ENCODE data around the gene UMOD.

The UMOD gene

DNA sequence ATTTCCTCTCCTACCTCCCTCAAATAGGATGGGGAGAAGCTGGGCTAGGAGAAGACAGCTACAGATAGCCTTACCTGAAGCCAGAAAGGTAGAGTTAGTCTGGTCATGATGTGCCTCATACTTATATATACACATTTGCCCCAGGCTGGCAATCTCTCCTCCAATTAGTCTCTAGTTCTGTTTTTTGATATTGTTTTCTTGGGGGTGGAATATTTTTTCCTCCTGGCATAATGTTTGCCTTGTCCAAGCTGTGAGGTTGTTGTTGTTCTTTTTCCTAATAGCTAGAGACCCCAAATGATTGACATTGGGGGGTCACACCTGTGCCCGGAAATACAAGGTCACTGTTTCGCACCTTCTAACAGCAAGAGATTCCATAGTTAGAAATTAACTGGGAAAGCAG is at the start of gene UMOD:
UMOD (minus strand) TSS at position 101 of the 400 bp plus-strand sequence. CDS start 1,978 bp downstream, outside the sequence.
- no peak within 1 kb of the TSS for H3K4me3 ChIP-seq (replicated peaks; ENCODE audit: low read depth, low read length)
- DNase-seq (ENCODE audit: low read depth), result no peak
- TF ChIP-seq, protein P1, sequence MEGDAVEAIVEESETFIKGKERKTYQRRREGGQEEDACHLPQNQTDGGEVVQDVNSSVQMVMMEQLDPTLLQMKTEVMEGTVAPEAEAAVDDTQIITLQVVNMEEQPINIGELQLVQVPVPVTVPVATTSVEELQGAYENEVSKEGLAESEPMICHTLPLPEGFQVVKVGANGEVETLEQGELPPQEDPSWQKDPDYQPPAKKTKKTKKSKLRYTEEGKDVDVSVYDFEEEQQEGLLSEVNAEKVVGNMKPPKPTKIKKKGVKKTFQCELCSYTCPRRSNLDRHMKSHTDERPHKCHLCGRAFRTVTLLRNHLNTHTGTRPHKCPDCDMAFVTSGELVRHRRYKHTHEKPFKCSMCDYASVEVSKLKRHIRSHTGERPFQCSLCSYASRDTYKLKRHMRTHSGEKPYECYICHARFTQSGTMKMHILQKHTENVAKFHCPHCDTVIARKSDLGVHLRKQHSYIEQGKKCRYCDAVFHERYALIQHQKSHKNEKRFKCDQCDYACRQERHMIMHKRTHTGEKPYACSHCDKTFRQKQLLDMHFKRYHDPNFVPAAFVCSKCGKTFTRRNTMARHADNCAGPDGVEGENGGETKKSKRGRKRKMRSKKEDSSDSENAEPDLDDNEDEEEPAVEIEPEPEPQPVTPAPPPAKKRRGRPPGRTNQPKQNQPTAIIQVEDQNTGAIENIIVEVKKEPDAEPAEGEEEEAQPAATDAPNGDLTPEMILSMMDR (IDR thresholded peaks at IDR 0.05; ENCODE audit: low read length, missing control alignments), result no peak

DNA sequence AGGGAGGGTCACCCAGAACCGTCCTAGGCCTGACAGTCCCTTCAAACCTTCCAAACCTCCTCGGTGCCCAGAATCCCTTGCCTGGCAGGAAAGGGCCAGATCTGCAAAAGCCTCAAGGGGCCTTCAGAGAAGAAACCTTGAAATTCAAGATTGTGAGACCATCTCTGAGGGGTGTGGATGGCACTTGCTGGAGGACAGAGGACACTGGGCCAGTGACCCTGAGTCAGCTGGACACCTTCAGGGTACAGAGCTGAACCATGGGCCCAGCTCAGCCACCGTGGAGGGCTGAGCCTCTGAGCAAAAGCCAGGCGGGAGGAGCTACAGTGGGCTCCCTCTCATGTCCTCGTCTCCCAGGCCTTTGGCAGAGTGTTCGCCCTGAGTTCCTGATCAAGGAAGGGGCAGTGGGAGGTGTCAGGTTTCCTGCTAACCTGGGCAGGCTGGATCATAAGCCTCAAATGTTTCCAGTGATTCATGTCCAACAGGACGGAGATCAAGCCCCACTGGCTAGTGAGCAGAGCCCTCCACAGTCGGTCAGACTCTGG is 49.0 kb upstream of the UMOD start:
- TF ChIP-seq, protein P1 (IDR thresholded peaks at IDR 0.05; ENCODE audit: low read length, missing control alignments), result no peak
- DNase-seq (ENCODE audit: low read depth), result no peak
- no peak overlapping the region for H3K4me3 ChIP-seq (replicated peaks; ENCODE audit: low read depth, low read length)

DNA sequence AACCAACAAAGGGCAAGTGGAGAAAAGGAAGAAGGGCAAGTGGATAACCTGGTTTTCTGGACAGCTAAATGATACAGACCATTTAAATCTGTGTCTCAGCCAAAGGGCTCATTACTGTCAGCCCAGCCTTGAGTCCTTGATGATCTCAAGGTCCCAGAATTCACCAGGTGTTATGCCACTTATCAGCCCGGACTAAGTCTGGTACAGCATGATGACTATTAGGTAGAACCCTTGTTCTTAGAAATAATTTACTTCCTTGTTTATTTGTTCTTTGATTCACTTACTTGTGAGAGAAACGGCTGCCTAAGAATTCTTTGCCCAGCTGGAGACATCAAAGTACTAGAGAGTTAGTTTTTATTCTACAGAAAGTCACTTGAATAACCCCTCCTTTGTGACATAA is 48.6 kb upstream of the UMOD start:
- DNase-seq (ENCODE audit: low read depth), result no peak
- H3K4me3 ChIP-seq (replicated peaks; ENCODE audit: low read depth, low read length), result no peak overlapping the region
- TF ChIP-seq, protein P1 (IDR thresholded peaks at IDR 0.05; ENCODE audit: low read length, missing control alignments), result no peak

DNA sequence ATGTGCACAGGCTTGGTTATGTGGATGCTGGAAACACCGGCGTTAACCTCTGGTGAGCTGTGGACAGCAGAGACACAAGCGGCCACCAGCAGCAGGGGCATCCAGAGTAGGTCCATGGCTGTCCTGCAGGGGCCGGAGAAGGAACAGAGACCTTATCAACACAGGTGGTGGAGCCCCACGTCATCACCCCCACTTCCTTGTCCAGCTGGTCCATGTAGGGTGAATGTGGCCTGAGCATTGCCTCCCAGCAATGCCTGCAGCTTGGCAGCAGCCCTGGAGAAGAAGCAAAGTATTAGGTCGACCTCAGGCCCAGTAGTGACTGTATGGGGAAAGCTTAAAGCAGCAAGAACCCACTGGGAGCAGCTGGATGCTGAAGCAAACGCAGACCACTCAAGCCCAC is 46.7 kb upstream of the UMOD start:
- H3K4me3 ChIP-seq (replicated peaks; ENCODE audit: low read depth, low read length), result no peak overlapping the region
- TF ChIP-seq, protein P1 (IDR thresholded peaks at IDR 0.05; ENCODE audit: low read length, missing control alignments), result no peak
- no peak for DNase-seq (ENCODE audit: low read depth)

DNA sequence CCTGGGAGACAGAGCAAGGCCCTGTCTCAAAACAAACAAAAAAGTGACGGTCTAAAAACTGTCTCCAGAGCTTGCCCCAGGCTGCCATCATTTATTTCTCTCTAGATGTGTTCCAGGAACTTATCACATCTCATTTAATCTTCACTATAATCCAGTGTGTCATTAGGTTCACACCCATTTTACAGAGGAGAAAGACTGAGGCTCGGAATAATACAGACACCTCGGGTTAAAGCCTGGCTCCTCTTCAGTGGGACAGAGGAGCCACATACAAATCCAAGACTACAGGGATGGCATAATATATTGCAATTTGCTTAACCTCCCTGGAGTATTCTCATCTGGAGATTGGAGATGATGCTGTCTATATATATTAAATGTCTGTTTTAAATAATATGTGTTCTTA is 46.1 kb upstream of the UMOD start:
- H3K4me3 ChIP-seq (replicated peaks; ENCODE audit: low read depth, low read length), result no peak overlapping the region
- TF ChIP-seq, protein P1 (IDR thresholded peaks at IDR 0.05; ENCODE audit: low read length, missing control alignments), result no peak
- DNase-seq (ENCODE audit: low read depth), result no peak

DNA sequence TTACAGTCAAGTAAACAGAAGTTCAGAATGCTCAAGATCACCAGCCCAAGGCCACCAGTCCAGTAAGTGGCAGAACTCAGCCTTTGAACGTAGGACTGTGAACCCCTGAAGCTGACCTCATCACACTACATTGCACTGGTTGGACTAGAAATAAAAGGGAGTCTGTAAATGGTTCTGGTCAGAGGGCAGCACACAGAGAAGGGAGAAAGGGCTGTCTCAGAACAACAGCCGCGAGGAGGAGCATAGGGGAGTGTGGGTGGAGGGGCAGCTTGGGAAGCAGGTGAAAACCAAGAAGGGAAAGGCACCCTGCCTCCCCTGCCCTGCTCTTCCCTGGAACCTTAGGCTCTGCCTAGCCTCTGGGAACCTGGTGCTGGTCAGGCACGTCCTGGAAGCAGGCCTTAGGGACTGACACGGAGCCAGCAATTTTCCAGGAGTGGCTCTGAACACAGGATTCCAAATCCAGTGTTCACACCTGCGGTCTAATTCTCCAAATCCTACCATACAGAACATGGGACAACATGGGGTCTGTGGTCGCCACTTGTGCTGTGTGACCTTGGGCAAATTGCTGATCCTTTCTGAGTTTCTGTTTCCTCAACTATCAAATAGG is 45.1 kb upstream of the UMOD start:
- DNase-seq (ENCODE audit: low read depth), result no peak
- TF ChIP-seq, protein P1 (IDR thresholded peaks at IDR 0.05; ENCODE audit: low read length, missing control alignments), result no peak
- H3K4me3 ChIP-seq (replicated peaks; ENCODE audit: low read depth, low read length), result no peak overlapping the region
